Activated naive CD8-positive, alpha-beta T cell treated with anti-CD3 and anti-CD28 coated beads for 36 hours (primary cell): Measurements from ENCODE around the gene SLC22A1. TPM values are rescaled to one million over a fixed set of nuclear protein-coding genes. Genes with fewer than 3 reads are reported as not detected.
"Not testable (repeated sequence)": the region's sequence is repeated elsewhere in the genome, so short reads cannot be mapped to it uniquely, and the experiment has no call there.

Experiments used
- DNase-seq: peaks from one replicate; pipeline ENCODE4 v3.0.0; 2021
- H3K27ac Mint-ChIP-seq: one replicate; pipeline ENCODE4 v1.8.0; 2022; ENCODE audit warnings: mild to moderate bottlenecking, moderate library complexity, mixed read lengths
- H3K27me3 Mint-ChIP-seq: one replicate; pipeline ENCODE4 v1.8.0; 2022; ENCODE audit warnings: mild to moderate bottlenecking, mixed read lengths
- H3K36me3 Mint-ChIP-seq: one replicate; pipeline ENCODE4 v1.8.0; 2021; ENCODE audit warnings: mild to moderate bottlenecking, mixed read lengths
- H3K4me1 Mint-ChIP-seq: one replicate; pipeline ENCODE4 v1.8.0; 2021; ENCODE audit warnings: mixed read lengths
- H3K4me3 Mint-ChIP-seq: one replicate; pipeline ENCODE4 v1.8.0; 2022; ENCODE audit warnings: mild to moderate bottlenecking, moderate library complexity, mixed read lengths
- H3K9me3 Mint-ChIP-seq: one replicate; pipeline ENCODE4 v1.8.0; 2022; ENCODE audit warnings: mixed read lengths
- total RNA-seq, 2 experiments: library from RNA; stranded (reverse); gene quantifications; one replicate each; pipeline ENCODE4 v1.2.3, GENCODE V29; 2021

SLC22A1 gene
- total RNA-seq, 2 experiments from 2014 or later, result 0.85 TPM; not detected in 1

DNA sequence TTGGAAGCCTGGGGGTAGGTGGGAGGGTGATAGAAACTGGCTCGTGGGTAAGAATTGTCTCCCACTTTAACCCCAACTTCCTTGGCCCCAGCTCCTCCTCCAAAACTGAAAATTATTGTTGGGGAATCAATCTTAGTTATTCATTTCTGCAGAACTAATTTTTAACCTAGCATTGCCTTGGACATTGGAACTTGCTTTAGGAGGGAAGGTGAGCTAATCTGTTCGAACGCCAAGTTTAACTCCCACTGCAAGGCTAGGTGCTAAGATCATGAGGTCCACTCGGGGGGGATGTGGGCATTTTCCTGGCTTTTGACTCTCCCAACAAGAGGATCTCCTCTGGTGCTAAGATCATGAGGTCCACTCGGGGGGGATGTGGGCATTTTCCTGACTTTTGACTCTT lies 3.5 kb downstream of the SLC22A1 start:
- H3K4me3 Mint-ChIP-seq, DNase-seq, H3K27ac Mint-ChIP-seq, H3K27me3 Mint-ChIP-seq, H3K36me3 Mint-ChIP-seq, H3K4me1 Mint-ChIP-seq, H3K9me3 Mint-ChIP-seq: not testable (repeated sequence)

DNA sequence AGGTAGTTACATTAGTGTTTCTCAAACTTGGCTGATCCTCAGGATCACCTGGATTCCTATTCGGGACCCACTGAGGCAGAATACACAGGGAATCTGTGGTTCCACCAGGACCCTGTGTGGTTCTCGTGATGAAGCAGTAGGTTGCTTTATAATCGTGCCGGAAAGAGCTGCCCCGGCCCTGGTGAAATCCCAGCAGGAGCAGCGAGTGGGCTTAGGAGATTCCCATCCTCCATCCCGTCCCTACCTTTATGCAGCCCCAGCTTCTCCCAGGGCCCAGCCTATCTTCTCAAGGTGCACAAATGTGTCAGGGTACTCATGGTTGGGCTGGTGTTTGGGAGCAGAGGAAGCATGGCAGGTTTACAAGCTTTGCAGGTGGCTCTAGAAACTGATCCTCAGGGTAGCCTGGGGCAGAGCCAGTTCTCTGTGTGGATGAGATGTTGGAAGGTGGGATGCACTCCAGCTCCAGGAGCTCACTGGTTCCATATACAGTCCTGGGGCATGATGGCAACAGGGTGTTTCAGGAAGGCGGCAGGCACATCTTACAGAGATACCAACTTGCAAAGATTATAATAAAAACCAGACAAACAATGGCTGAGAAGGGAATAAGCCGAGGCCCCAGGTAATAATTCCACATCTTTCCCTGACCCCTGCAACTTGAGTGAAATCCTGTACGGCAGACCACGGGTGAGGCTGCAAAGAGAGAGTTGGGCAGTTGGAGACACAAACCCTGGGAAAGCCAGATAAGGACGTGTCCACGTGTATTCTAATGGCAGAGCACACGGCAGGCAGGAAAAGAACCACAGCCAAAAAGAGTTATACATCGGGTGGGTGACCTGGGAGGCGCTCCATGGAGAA lies 5.9 kb downstream of the SLC22A1 start:
- Mint-ChIP-seq H3K27ac (no peak overlapping the region), H3K27me3 (no peaks in the 10 kb centered on the region), H3K4me1 (peaks cover 1% of the 10 kb centered on the region), H3K36me3 (no peaks in the 10 kb centered on the region), H3K9me3 (no peaks in the 10 kb centered on the region), H3K4me3 (no peak overlapping the region)
- DNase-seq, result no peak

DNA sequence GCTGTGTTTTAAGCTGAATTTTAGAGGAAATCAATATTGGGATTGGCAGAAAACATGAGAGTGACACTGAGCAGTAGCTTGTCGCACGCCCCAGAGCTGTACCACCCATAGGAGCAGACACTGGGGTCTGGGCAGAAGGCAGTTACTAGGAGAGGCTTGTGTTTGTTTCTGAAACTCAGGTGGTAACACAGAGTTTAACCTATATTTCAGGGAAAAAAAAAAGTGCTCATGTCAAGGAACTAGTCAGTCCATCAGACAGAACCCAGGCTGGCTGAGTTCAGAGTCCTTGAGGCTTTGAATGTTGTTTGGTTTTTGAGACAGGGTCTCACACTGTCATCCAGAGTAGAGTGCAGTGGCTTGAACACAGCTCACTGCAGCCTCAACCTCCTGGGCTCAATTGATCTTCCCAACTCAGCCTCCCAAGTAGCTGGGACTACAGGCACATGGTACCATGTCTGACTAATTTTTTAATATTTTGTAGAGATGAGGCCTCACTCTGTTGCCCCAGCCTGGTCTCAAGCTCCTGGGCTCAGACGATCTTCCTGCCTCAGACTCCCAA lies 6.6 kb downstream of the SLC22A1 start:
- no peaks in the 10 kb centered on the region for H3K27me3 Mint-ChIP-seq
- no peak overlapping the region for H3K27ac Mint-ChIP-seq
- no peak overlapping the region for H3K4me3 Mint-ChIP-seq
- no peak for DNase-seq
- H3K36me3 Mint-ChIP-seq, result no peaks in the 10 kb centered on the region
- peaks cover 1% of the 10 kb centered on the region for H3K4me1 Mint-ChIP-seq
- no peaks in the 10 kb centered on the region for H3K9me3 Mint-ChIP-seq

DNA sequence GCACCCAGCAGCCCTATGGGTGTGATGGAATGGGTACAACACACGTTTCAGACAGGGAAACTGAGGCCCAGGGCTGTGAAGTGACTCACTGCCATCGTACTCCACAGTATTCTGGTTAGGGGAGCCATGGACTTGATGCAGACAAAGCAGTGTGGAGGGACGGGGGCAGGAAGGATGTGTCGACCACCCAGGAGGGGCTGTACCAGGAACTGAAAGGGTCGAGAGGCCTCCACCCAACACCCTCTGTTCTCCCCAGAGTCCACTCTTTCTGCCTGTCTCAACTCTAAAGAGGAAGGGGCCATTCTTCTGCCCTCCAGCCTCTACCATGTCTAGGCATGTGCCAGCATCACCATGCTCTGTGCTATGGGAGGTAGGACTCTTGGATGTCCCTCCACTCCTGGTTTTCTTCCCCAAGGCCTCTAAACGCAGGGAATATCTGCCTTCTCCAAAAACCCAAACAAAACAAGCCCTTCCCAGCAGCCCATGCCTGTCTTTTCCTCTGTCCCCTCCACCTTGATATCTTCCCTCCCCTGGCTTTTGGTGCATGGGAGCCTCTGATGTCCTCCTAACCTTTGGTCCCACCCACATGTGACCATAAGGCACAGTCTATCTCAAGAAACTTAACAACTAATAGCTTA lies 7.4 kb downstream of the SLC22A1 start:
- Mint-ChIP-seq H3K4me3 (no peak overlapping the region), H3K4me1 (peaks cover 1% of the 10 kb centered on the region), H3K27ac (no peak overlapping the region), H3K36me3 (no peaks in the 10 kb centered on the region), H3K9me3 (no peaks in the 10 kb centered on the region), H3K27me3 (no peaks in the 10 kb centered on the region)
- no peak for DNase-seq

DNA sequence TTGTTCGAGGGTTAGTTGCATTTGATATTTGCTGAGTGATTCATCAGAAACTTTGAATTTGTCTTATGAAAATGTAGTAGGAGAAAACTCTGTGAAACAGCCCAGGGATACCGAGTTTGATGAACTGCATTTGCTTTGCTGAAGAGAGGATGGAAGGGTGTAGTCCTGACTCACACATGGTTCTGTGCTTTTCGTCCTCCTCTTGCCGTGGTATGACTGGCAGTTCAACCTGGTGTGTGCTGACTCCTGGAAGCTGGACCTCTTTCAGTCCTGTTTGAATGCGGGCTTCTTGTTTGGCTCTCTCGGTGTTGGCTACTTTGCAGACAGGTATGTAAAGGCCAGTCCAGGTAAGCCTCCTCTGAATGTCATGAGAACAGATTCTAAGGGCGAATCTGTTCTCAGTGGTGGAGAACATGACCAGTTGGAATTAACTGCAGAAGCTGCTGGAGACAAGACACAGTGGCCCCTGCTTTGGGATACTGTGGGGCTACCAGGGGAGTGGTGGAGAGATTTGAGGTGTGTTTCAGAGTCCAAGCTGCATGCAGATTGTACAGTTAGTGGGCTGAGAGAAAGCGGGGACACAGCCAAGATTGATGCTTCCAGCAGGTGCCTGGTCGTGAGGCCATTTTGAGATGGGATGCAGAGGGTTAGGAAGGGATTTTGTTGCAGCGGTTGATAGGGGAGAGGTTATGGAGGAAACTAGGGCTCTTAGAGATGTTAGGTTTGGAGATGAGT lies 8.4 kb downstream of the SLC22A1 start:
- no peak for DNase-seq
- Mint-ChIP-seq H3K9me3 (no peaks in the 10 kb centered on the region), H3K36me3 (no peaks in the 10 kb centered on the region), H3K27ac (no peak overlapping the region), H3K27me3 (no peaks in the 10 kb centered on the region), H3K4me3 (no peak overlapping the region), H3K4me1 (peaks cover 1% of the 10 kb centered on the region)

DNA sequence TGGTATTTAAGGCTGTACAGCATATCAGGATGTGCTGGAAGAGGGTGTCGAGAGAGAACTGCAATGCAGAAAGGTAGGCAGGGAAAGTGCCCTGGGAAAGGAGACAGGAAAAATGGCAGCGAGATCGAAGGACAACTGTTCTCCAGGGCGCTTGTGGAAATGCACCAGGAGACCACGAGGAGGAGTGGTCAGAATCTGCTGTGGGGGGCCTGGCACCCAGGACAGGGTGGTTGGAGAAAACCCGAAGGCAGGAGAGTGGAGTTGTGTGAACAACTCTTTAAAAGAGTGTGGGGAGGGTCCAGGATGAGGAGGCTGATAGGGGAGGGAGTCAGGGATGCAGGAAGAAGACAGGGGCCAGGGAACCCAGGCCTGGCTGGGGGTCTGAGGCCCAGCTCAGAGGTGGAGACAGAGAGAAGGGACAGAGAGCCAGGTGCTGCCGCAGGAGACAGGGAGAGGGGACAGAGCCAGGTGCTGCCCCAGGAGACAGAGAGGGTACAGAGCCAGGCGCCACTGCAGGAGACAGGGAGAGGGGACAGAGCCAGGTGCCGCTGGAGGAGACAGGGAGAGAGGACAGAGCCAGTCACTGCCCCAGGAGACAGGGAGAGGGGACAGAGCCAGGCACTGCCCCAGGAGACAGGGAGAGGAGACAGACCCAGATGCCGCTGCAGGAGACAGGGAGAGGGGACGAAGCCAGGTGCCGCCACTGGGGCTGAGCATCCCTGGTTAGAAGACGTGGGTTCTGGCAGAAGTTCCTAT lies 9.3 kb downstream of the SLC22A1 start:
- H3K36me3 Mint-ChIP-seq, result no peaks in the 10 kb centered on the region
- no peaks in the 10 kb centered on the region for H3K9me3 Mint-ChIP-seq
- H3K27me3 Mint-ChIP-seq, result no peaks in the 10 kb centered on the region
- DNase-seq, result no peak
- H3K4me3 Mint-ChIP-seq, result no peak overlapping the region
- peaks cover 1% of the 10 kb centered on the region for H3K4me1 Mint-ChIP-seq
- H3K27ac Mint-ChIP-seq, result no peak overlapping the region

DNA sequence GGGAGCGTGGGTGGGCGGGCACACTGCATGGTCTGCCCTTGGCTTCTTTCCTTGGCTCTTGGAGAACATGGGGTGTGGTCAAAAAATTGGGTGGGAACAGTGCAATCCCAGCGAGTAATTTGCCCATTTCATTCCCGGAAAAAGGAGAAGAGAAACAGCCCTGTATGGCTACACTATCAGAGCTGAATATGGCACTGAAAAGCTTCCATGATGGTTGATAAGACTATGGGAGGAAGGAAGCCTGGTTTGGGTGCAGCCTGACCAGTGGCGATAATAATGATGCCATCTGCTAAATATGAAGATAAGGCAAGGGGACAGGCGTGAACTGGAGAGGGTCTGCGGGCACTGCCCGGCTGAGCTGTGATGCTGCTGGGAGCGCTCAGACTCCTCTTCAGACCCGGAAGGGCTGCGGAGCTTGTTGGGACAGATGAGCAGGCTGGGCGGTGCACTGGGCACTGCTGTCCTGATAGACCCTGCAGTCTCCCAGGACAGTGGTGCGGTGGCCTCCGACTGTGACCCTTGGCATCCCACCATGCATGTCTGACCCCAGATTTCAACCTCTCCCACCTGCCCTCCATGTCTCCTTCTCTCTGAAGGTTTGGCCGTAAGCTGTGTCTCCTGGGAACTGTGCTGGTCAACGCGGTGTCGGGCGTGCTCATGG lies 10.2 kb downstream of the SLC22A1 start:
- Mint-ChIP-seq H3K27me3 (no peaks in the 10 kb centered on the region), H3K36me3 (no peaks in the 10 kb centered on the region), H3K27ac (no peak overlapping the region), H3K4me1 (peaks cover 1% of the 10 kb centered on the region), H3K9me3 (no peaks in the 10 kb centered on the region), H3K4me3 (no peak overlapping the region)
- no peak for DNase-seq

DNA sequence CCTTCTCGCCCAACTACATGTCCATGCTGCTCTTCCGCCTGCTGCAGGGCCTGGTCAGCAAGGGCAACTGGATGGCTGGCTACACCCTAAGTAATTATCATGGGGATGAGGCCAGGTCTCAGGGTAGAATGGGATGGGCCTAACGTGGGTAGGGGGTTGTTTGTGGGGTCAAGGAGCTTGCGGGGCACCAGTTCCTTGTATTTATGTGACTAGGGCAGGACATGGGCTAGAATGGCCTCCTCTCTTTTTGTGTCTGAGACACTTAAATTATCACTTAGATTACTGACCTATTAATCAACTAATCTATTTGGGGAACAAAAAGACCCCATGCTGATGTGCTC lies 10.7 kb downstream of the SLC22A1 start:
- DNase-seq, result no peak
- Mint-ChIP-seq H3K4me1 (peaks cover 1% of the 10 kb centered on the region), H3K4me3 (no peak overlapping the region), H3K27me3 (no peaks in the 10 kb centered on the region), H3K27ac (no peak overlapping the region), H3K36me3 (no peaks in the 10 kb centered on the region), H3K9me3 (no peaks in the 10 kb centered on the region)

DNA sequence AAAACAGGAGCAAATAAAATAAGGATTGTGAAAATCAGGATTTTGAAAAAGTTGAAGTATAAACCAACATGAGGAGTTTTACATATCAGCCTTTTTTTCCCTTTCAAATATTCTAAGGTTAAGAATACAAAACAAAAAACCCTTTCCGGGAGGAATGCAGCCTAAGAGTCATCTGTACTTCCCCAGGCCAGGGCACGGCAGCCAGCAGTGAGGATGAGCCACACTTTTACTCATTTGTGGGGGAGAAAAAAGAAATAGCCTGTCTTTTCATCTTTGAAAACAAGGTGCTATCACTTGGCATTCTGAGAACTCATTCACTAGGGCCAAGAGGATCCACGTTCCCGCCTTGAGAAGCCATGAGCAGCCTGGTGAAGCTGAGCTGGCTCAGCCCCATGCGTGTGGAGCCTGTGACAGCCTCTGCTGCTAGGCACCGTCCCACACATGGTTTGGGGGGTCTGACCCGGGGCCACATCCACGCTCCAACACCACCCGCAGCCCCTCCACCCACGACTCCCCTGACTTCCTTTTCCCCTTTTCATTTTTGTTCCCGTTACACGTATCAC lies 11.2 kb downstream of the SLC22A1 start:
- DNase-seq, result no peak
- no peaks in the 10 kb centered on the region for H3K27me3 Mint-ChIP-seq
- no peaks in the 10 kb centered on the region for H3K9me3 Mint-ChIP-seq
- H3K36me3 Mint-ChIP-seq, result no peaks in the 10 kb centered on the region
- no peak overlapping the region for H3K4me3 Mint-ChIP-seq
- H3K4me1 Mint-ChIP-seq, result peaks cover 2% of the 10 kb centered on the region
- no peak overlapping the region for H3K27ac Mint-ChIP-seq

DNA sequence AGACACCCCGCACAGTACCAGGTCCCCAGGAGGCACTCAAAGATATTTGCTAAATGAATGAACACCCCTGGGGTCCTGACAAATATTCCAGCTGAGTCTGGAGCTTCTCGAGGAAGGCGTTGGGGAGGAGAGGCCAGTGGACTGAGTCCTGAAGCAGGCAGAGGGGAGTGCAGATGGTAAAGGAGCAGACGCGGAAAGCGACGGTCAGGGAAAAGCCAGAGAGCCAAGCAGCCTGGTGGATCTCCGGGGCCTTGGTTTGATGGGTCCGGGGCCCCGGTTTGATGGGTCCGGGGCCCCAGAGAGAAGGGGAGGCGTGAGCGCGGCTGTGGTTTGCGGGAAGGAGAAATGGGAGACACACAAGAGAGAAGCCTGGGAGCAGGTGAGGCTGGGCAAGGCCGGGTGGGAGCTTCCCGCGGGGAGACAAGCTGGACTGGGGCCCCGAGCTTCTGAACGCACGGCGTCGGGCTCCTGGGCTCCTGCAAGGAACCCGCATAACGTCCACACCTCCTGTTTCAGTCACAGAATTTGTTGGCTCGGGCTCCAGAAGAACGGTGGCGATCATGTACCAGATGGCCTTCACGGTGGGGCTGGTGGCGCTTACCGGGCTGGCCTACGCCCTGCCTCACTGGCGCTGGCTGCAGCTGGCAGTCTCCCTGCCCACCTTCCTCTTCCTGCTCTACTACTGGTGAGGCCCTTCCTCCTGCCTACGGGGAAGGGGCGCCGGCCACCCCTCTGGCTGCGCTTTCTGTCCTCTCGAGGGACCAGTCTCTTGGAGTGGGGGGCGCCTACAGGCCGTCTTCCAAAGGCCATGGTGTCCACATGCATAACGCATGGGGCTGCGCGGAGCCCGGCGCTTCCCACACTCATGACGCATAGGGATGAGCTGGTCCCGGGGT lies 12.1 kb downstream of the SLC22A1 start:
- H3K4me3 Mint-ChIP-seq, result no peak overlapping the region
- H3K36me3 Mint-ChIP-seq, result no peaks in the 10 kb centered on the region
- H3K27ac Mint-ChIP-seq, result no peak overlapping the region
- H3K27me3 Mint-ChIP-seq, result no peaks in the 10 kb centered on the region
- no peak for DNase-seq
- H3K4me1 Mint-ChIP-seq, result peaks cover 9% of the 10 kb centered on the region
- no peaks in the 10 kb centered on the region for H3K9me3 Mint-ChIP-seq

DNA sequence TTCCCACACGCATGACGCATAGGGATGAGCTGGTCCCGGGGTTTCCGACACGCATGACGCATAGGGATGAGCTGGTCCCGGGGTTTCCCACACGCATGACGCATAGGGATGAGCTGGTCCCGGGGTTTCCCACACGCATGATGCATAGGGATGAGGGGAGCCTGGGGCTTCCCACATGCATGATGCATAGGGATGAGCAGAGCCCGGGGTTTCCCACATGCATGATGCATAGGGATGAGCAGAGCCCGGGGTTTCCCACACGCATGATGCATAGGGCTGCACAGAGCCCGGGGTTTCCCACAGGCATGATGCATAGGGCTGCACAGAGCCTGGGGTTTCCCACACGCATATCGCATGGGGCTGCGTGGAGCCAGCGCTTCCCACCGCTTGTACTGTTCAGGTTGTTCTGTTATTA lies 12.7 kb downstream of the SLC22A1 start:
- H3K27ac Mint-ChIP-seq, H3K4me1 Mint-ChIP-seq, H3K9me3 Mint-ChIP-seq, H3K36me3 Mint-ChIP-seq, H3K27me3 Mint-ChIP-seq, H3K4me3 Mint-ChIP-seq: not testable (repeated sequence)
- peak; percentile 24 for DNase-seq

DNA sequence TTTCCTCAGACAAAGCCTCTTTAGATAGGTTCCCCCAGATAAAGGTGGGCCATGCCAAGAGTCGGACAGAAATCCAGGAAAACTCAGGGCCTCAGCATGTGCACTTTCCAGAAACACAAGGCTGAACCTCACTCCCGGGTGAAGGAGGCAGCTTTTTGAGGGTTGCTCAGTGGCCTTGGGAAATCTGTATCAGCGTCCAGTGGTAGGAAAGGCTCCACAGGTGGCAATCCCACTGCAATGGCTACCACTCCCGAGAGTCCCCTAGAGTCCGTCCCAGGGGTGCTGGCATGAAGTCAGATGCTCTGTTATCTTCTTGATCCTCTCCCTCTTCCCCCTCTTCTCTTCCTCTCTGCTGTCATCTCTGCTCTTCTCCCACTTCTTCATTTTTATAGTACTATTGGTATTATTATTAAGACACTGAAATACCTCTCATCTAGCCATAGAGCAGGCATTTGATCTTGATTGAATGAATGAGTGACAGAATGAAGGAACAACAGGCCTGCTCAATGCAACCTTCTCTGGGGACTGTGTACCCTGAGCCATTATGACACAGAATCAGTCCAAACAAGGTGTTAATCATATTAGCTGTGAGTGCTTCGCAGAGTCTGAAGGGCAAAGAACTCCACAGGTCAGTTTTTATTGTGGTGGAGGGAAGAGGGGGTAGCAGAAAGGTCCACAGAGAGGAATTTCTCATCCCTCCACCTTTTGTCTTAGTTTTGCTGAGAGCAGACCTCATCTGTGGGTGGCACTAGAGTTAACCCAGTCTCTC lies 13.3 kb downstream of the SLC22A1 start:
- Mint-ChIP-seq H3K27ac (no peak overlapping the region), H3K36me3 (no peaks in the 10 kb centered on the region), H3K4me3 (no peak overlapping the region), H3K27me3 (no peaks in the 10 kb centered on the region), H3K4me1 (peaks cover 9% of the 10 kb centered on the region), H3K9me3 (no peaks in the 10 kb centered on the region)
- DNase-seq, result no peak
